Astrocyte (in vitro differentiated cells and primary cell): ENCODE measurements around the gene PIP4K2B. TPM values are rescaled to one million over a fixed set of nuclear protein-coding genes. Genes with fewer than 3 reads are reported as not detected.

ENCODE experiments used
- DNase-seq: peaks from one replicate; pipeline ENCODE4 v3.0.0-alpha.2; 2010; ENCODE audit warnings: low read depth
- FAIRE-seq: peaks from 2 replicates; lab custom pipeline; 2011; peaks lifted over from hg19 to GRCh38; lab: Jason Lieb, UNC
- H2AFZ ChIP-seq: 2 replicates; pipeline ENCODE4 v1.6.0; 2012; ENCODE audit warnings: low read depth, low read length, inconsistent platforms
- H3K27ac ChIP-seq: 2 replicates; pipeline ENCODE4 v1.5.1; 2011; ENCODE audit warnings: low read depth, low read length, inconsistent platforms
- H3K27me3 ChIP-seq: 2 replicates; pipeline ENCODE4 v1.6.0; 2011; ENCODE audit warnings: low read length, inconsistent platforms; ENCODE audit not compliant: insufficient read depth
- H3K36me3 ChIP-seq: 2 replicates; pipeline ENCODE4 v1.5.1; 2011; ENCODE audit warnings: low read length, inconsistent platforms; ENCODE audit not compliant: insufficient read depth
- H3K4me1 ChIP-seq: 2 replicates; pipeline ENCODE4 v1.5.1; 2011; ENCODE audit warnings: low read length, inconsistent platforms; ENCODE audit not compliant: insufficient read depth
- H3K4me2 ChIP-seq: 2 replicates; pipeline ENCODE4 v1.6.0; 2012; ENCODE audit warnings: low read length, inconsistent platforms
- H3K4me3 ChIP-seq: 2 replicates; pipeline ENCODE4 v1.5.1; 2011; ENCODE audit warnings: low read depth, mild to moderate bottlenecking, low read length, inconsistent platforms; ENCODE audit not compliant: insufficient read depth
- H3K79me2 ChIP-seq: 2 replicates; pipeline ENCODE4 v1.6.0; 2012; ENCODE audit warnings: mild to moderate bottlenecking, low read length, inconsistent platforms; ENCODE audit not compliant: insufficient read depth
- H3K9ac ChIP-seq: 2 replicates; pipeline ENCODE4 v1.6.0; 2012; ENCODE audit warnings: mild to moderate bottlenecking, low read length, inconsistent platforms
- H3K9me3 ChIP-seq: 2 replicates; pipeline ENCODE4 v1.5.1; 2012; ENCODE audit warnings: low read depth, mild to moderate bottlenecking, low read length, inconsistent platforms; ENCODE audit not compliant: insufficient read depth
- H4K20me1 ChIP-seq: 2 replicates; pipeline ENCODE4 v1.6.0; 2012; ENCODE audit warnings: low read length, inconsistent platforms; ENCODE audit not compliant: insufficient read depth
- H3K27ac Mint-ChIP-seq: one replicate; pipeline ENCODE4 v1.8.0; 2021; ENCODE audit warnings: mild to moderate bottlenecking, mixed read lengths; ENCODE audit not compliant: unreplicated experiment
- H3K27me3 Mint-ChIP-seq: one replicate; pipeline ENCODE4 v1.8.0; 2021; ENCODE audit warnings: low read depth, mixed read lengths; ENCODE audit not compliant: unreplicated experiment
- H3K36me3 Mint-ChIP-seq: one replicate; pipeline ENCODE4 v1.8.0; 2021; ENCODE audit warnings: low read depth, mixed read lengths; ENCODE audit not compliant: unreplicated experiment
- H3K4me1 Mint-ChIP-seq: one replicate; pipeline ENCODE4 v1.8.0; 2021; ENCODE audit warnings: low read depth, mixed read lengths; ENCODE audit not compliant: unreplicated experiment
- H3K4me3 Mint-ChIP-seq: one replicate; pipeline ENCODE4 v1.8.0; 2021; ENCODE audit warnings: mild to moderate bottlenecking, moderate library complexity, mixed read lengths; ENCODE audit not compliant: unreplicated experiment
- H3K9me3 Mint-ChIP-seq: one replicate; pipeline ENCODE4 v1.8.0; 2021; ENCODE audit warnings: mild to moderate bottlenecking, mixed read lengths; ENCODE audit not compliant: unreplicated experiment
- CTCF ChIP-seq: IDR thresholded peaks from 2 replicates; pipeline ENCODE4 v1.5.1; 2011; ENCODE audit warnings: low read depth, mild to moderate bottlenecking, inconsistent platforms, low read length, moderate library complexity; ENCODE audit not compliant: insufficient read depth
- EZH2 ChIP-seq: IDR thresholded peaks from 2 replicates; pipeline ENCODE4 v1.6.1; 2012; ENCODE audit warnings: mild to moderate bottlenecking, low read length, inconsistent platforms; ENCODE audit not compliant: insufficient read depth
- total RNA-seq: library from RNA; stranded (reverse); gene quantifications from 2 replicates; pipeline ENCODE4 v1.2.1, GENCODE V29; 2021

The PIP4K2B gene
- total RNA-seq, 1 donor from 2014 or later, result 58.2 TPM

GRCh38 chr17:38748149-38748891, 51.0 kb downstream of the PIP4K2B start, which contains the start of gene PCGF2:
PCGF2 (minus strand) TSS chr17:38748336; CDS start chr17:38740402, 7,934 bp downstream.
- FAIRE-seq, result no peak
- Histone ChIP-seq H2AFZ (peak within 1 kb of the TSS; percentile 76), H3K4me2 (peak within 1 kb of the TSS; percentile 97), H3K79me2 (peaks cover 58% of the 10 kb centered on the region), H3K27ac (peak within 1 kb of the TSS; percentile 61), H4K20me1 (peaks cover 43% of the 10 kb centered on the region), H3K36me3 (no peaks in the 10 kb centered on the region), H3K4me1 (peaks cover 39% of the 10 kb centered on the region), H3K9ac (peak within 1 kb of the TSS; percentile 90), H3K27me3 (no peaks in the 10 kb centered on the region), H3K9me3 (no peaks in the 10 kb centered on the region), H3K4me3 (peak within 1 kb of the TSS; percentile 84)
- Mint-ChIP-seq H3K9me3 (peaks cover 2% of the 10 kb centered on the region), H3K36me3 (peaks cover 3% of the 10 kb centered on the region), H3K27ac (no peak within 1 kb of the TSS), H3K4me3 (peak within 1 kb of the TSS; percentile 99), H3K4me1 (peaks cover 29% of the 10 kb centered on the region), H3K27me3 (no peaks in the 10 kb centered on the region)
- DNase-seq, result peak; percentile 78
- no peak for TF ChIP-seq CTCF
- TF ChIP-seq EZH2, result no peak

GRCh38 chr17:38747463-38748148, 51.8 kb downstream of the PIP4K2B start:
- Histone ChIP-seq H4K20me1 (peaks cover 45% of the 10 kb centered on the region), H3K36me3 (no peaks in the 10 kb centered on the region), H2AFZ (peak overlapping the region; percentile 68), H3K4me3 (peak overlapping the region; percentile 84), H3K4me2 (peak overlapping the region; percentile 97), H3K9ac (peak overlapping the region; percentile 90), H3K79me2 (peaks cover 58% of the 10 kb centered on the region), H3K27me3 (no peaks in the 10 kb centered on the region), H3K27ac (peak overlapping the region; percentile 61), H3K9me3 (no peaks in the 10 kb centered on the region), H3K4me1 (peaks cover 43% of the 10 kb centered on the region)
- peak overlapping the region; percentile 94 for H3K4me3 Mint-ChIP-seq
- FAIRE-seq, result no peak
- no peak overlapping the region for H3K27ac Mint-ChIP-seq
- H3K36me3 Mint-ChIP-seq, result peaks cover 3% of the 10 kb centered on the region
- TF ChIP-seq CTCF, result no peak
- no peak for TF ChIP-seq EZH2
- no peaks in the 10 kb centered on the region for H3K27me3 Mint-ChIP-seq
- no peak for DNase-seq
- peaks cover 32% of the 10 kb centered on the region for H3K4me1 Mint-ChIP-seq
- peaks cover 2% of the 10 kb centered on the region for H3K9me3 Mint-ChIP-seq
